GM21825 (cell line): ENCODE data around the gene MYRIP.
"Not testable (repeated sequence)": the region's sequence is repeated elsewhere in the genome, so short reads cannot be mapped to it uniquely, and the experiment has no call there.

Experiments
- ATAC-seq: cut with Tn5 transposase; IDR thresholded peaks from one replicate; pipeline ENCODE4 v1.9.1; 2021; ENCODE audit warnings: mild to moderate bottlenecking, moderate library complexity; ENCODE audit not compliant: unreplicated experiment

MYRIP gene

DNA sequence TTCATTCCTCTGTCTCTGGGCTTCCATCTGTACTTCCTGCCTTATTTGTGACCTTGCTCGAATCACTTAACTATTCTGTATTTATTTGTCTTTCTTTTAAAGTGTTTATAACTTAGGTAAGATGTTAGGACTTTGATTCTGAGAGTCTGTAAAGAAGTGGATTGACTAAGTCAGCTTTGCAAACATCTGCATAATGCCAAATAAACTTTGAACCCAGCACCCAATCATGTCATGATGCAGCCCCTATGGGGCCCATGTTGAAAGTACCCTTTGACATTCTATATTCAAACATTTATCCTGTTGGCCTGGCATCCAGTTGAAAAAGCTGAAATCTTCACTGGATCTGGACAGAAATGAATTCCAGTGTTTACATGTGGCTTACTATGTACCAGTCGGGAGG is 3.8 kb upstream of the MYRIP start:
- ATAC-seq: no peak

DNA sequence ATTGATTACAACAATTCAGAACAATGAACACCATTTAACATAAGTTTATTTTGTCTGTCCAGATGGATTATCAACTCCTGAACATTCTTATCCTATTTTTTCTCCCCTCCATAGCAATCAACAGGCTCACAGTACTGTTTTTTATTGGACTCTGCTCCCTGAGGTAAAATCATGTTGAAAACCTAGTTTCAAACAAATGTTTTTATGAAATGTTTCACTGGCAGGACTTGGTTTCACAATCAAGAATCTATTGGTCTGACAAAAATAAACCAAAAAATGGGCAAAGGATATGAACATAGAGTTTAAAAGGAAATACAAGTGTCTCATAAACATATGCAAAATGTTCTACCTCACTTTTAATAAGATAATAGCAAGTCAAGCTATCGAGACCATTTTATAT is 2.6 kb upstream of the MYRIP start:
- no peak for ATAC-seq

DNA sequence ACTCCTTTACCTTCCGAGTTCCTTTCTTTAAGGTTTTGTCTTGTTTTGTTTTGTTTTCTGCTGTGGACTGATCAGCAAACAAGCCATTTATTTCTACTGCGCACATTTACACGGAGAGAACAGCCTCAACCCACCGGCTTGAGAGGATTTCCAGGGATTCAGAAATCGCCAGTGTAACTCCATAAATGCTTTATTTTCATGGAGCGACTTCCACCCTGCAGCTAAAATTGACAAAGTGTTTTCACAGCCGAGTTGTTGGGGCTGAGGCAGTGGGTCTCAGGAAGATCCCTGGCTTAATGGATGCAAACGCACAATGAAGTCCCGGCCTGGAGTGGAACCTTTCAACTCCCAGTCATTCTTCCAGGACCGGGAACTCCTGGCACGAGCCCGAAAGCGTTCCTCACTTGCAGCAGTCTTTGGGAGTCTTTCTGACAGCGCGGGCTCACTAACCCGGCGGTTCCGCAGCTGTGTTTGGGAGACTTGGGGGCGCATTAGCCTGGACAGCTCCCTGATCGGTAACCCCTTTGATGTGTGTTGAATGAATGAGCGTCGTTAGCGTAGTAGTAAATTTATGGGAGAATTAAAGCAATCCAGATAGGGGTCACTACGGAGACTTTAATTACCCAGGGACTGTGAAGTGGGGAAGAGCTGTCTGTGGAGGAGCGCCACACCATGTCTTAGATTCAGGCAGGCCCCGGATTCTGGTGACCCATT is 785 bp upstream of the MYRIP start:
- ATAC-seq: peak; percentile 7

DNA sequence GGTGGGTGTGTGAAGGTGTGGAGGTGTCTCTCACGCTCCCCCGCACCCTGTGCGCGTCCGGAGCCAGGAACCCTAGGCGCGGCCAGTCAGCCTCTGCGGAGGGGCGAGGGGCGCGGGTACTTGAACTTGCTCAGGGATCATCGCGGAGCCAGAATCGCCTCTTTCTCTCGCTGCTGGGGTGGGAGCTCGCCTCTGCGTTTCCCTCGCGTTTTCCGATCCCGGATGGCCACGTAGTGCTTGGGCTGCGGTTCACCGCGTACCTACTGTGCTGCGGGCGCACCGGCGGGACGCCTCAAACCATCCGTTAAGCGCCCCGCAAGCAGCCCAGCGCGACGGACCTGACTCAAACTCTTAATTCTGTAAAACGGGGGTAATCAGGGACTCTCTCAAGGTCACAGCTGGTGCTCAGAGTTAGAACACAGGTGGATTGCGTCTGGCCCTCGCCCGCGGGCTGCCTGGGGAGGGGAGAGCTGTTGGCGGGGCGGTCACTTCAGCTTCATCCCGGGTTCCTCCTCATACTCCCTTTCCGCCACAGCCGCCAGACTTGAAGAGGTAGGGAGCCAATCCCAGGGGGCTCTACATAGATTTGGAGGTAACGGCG is 686 bp downstream of the MYRIP start:
- ATAC-seq: peak; percentile 3

DNA sequence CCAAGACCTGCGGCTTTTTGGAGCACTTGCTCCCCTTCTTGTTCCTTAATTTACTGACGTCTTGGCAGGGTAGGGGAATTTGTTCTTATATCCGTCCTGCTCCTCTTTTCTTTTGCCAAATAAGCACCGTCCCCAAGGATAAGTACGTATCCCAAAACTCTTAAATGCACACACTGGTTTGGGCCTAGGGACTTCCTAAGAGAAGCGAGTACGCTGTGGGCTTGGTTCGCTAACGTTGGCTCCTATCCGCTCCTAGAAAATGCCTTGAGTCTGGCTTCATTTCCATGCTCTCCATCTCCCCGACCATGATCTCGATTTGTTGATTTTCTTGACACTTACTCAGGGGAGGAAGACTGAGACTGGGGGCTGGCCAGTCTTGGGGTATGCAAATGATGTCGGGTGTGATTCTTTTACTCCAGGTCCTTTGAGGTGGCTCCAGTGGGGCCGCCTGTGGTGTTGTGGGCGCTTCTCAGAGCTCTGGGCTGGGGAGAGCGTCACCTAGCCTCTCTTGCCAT is 1.3 kb downstream of the MYRIP start:
- ATAC-seq: no peak

DNA sequence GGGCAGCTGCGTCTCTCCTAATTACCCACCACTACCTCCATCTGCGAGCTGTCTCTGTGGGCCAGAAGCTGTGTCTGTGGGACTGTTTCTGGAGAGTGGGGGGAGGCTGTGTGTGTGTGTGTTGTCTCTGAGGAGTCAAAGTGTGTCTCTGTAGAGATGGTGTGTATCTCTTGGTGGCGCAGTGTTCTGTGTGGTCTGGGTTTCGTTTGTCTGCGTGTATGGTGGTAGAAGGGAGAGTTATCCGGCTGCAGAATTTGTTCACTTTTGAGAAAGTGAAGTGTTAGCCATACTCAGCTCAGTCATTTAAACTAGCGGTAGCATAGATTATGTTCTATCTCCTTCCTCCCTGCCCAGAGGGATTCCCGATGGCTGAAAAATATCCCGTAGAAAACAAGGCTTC is 2.2 kb downstream of the MYRIP start:
- ATAC-seq: no peak

DNA sequence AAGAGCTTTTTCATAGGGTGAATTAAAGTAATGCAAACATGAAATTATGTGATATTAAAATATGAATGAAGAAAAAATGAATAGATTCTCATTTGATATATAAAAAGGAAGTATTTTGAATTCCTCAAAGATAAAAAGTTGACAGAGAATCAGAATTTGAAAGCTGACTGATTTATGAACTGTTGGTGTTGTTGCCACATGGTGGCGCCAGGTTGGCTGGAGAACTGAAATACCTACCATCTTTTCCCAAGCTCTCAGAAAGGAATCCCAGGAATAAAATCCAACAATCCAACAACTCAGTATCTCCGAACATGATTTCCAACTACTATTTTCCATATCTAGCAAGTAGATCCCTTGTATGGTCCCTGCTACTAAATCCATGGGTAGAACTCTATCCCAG is 3.1 kb downstream of the MYRIP start:
- no peak for ATAC-seq

DNA sequence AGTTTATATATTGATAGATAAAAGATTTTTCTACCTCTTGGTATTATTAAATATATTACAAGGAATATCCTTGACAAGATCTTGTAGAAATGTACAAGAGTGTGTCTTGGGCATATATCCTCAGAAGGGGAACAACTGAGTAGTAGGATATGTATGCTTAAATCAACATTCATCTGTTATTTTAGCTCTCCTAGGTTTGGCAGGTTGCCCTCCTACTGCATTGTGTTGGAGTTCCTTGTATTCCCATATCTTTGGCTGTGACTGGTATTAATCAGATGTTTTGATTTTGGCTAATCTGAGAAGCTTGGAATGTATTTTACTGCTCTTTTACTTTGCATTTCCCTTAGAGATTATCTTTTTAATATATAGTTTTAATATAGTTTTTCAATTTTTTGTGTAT is 4.6 kb downstream of the MYRIP start:
- no peak for ATAC-seq

DNA sequence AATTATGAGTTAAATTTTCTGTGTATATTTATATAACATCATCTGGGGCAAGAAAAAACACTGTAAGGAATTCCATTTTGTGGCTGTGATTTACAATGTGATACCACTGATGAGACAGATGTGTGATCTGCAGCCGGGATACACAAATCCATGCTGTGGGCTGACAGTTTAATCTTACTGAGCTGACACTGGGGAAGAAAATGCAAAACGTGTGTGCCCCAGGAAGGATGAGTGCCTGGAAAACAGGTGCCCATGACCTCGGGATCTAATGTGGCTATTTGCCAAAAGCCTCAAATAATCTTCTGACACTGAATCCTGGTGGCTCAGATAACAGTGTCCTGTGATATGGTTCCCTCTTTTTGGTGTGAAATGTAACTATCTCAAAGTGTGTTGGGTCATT is 10.5 kb downstream of the MYRIP start:
- ATAC-seq: no peak

DNA sequence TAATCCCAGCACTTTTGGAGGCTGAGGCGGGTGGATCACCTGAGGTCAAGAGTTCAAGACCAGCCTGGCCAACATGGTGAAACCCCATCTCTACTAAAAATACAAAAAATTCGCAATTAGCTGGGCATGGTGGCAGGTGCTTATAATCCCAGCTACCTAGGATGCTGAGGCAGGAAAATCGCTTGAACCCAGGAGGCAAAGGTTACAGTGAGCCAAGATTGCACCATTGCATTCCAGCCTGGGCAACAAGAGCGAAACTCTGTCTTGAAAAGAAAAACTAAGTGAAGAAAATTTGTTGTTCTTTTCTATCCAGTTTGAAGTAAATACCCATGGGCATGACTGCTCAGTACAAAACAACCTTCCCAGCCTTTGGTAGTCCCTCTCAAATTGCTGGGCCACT is 24.4 kb downstream of the MYRIP start:
- ATAC-seq: not testable (repeated sequence)

DNA sequence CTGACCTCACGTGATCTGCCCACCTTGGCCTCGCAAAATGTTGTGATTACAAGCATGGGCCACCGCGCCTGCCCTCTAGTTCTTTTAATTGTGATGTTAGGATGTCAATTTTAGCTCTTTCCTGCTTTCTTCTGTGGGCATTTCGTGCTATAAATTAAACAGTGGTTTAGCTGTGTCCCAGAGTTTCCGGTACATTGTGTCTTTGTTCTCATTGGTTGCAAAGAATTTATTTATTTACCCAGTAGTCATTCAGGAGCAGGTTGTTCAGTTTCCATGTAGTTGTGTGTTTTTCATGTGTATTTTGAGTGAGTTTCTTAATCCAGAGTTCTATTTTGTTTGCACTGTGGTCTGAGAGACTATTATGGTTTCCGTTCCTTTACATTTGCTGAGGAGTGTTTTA is 30.1 kb downstream of the MYRIP start:
- ATAC-seq: no peak

DNA sequence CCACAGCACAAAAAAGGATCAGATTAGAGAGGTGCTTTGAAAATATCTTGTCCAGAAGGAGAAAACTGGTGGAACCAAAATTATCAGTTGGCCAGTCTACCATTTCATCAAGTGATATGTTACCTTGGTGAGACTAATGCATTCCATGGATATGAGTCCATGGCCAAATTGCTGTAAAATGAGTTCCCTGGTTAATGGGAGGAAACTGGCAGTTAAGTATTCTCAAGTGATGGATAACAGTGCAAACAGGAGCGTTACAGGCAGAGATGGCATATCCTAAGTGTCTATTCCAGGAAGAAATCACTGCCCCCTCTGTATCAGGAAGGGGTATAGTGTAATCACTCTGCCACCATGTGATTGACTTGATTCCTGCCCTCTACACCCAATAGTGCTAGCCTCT is 34.0 kb downstream of the MYRIP start:
- ATAC-seq: no peak

DNA sequence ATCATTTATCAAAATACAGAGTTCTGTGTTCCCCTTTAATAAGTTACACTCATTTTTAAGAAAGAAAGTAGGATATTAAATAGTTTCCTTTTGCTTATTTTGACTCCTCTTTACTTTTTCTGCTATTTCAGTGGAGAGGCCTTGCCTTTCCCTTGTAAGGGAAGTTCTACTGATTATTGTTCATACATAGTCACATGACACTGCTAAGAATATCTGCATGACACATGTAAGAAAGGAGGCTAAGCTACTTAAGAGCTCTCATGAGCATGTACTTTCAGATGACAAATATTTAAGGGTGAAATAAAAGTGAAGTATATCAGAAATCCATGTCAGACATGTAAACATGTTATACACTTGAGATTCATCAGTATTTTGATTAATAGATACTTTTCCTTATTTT is 39.0 kb downstream of the MYRIP start:
- ATAC-seq: no peak

DNA sequence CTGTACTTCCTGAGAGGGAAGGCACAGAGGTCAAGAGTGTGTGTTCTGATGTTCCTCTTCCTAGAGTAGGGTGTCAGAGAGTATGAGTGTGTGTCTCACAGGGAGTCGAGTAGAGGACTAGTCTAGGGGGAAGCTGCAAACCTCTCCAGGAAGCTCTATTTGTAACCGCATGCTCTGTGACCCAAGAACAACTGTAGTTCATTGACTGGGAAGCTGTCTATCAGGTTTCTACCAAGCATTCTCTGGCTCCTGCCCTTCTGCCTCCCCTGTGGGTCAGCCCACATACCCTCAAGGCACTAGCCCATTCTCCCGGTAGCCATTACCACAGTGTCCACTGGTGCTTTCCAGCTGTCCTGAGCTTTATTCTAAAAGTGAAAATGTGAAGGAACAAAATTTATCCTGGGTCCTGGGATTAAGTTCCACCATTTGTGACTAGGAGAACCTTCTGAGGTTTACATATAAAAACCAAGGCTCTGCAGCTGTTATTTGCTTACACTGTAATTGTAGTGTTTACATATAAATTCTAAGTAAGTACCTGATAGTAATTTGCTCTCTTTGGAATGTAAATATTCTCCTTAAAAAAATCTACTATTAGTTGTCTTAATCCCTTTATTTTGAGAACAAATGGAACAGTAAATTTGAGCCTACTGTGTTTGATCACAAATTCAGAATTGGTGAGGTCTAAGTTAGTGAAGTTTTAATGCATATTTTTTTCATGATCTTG is 40.7 kb downstream of the MYRIP start:
- ATAC-seq: no peak

DNA sequence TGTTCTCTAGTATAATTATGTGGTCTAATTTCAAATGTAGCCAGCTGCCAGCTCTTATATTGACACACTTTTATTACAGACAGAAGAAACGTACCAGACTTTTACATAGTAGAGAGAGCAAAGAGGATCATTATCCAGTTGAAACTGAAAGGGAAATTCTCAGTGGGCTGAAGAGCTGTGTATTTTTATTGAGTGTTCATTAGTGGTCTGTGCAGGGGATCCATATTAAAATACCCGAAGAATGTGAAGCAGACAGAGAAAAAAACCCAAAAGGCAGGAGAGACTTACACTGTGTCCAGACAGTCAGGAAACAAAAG is 41.3 kb downstream of the MYRIP start:
- ATAC-seq: no peak

DNA sequence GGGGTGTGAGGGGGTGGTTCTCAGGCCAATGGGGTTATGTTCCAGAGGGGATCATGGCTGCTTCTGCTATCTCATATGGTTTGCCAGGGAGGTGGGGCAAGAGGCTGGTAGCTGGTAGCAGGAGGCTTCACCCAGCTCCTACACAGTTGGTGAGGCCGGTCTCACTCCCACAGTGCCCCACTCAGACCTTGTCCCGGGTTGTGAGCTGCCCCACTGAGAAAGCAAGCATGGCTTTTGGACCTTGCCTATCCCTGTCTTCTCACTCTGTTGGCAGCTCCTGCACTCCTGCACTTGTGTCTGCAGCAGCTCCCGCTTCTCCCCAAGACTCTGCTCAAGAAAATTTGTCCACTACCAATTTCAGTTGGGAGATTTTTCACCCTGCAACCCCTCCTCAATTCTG is 46.1 kb downstream of the MYRIP start:
- no peak for ATAC-seq

DNA sequence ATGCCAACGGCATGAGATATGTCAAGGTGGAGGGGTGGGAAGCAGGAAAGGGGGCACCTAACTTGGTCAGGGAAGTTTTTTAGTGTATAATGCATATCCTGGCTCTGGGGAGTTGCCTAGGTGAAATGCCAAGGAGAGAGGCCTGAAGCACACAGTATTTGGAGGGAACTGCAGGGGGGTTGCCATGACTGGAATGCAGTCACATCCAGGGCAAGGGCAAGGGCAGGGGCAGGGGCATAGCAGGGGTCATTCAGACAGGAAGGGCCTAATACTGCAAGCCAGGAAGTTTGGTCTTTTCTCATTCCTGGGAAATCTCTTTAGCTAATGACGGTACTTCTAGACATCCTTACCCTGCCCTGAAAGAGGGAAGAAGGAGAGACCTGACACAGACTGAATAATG is 60.5 kb downstream of the MYRIP start:
- ATAC-seq: no peak

DNA sequence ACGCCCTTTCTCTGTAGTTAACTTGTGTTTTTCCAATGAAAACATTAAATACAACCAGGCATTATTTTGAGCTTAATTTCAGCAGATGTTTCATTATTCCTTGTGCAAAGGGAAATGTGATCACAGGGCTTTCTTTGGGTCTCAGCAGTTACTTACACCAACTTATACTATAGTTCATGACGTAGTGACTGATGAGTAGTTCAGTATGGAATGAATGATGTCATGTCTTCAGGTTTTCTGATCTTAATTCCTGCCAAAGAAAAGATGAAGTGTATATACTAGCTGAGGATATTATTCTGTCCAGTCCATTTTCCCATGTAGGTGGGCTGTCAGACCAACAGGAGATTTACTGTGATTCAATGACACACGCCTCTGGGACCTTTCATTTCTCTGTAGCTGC is 61.3 kb downstream of the MYRIP start:
- no peak for ATAC-seq

DNA sequence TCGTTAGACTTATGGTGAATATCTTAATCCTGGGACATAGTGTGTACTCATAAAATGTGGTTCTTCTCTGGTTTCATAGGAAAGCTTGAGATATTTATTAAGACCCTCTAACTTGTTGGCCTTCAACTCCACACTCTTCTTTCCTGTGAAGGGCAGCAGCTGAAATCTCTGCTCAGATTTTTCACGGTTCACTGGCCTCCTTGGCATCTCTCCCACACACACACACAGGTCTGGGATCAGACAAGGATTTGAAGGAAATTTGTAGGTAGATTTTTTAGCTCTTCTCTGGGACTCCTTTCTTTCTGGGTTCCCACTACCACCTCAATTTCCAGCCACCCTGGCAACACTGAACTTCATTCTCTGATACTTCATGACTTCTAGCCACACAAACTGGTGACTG is 70.2 kb downstream of the MYRIP start:
- no peak for ATAC-seq

DNA sequence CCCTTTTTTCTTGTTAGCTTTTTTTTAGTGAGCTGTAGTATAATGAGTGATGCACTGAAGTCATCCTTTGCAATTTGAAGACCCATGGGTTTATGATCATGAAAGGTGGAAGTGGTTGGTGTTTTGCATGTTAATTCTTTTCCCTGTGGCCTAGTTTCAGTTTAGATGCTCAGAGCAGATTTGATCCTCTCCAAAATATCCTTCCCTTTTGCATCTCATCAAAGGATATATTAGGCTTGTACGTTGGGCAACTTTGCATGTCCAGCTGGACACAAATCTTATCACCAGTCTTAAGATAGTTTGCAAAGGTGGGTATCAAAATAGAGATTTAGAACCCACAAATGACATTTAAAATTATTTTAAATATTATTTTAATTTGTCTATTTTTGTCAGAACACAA is 72.7 kb downstream of the MYRIP start:
- ATAC-seq: no peak

DNA sequence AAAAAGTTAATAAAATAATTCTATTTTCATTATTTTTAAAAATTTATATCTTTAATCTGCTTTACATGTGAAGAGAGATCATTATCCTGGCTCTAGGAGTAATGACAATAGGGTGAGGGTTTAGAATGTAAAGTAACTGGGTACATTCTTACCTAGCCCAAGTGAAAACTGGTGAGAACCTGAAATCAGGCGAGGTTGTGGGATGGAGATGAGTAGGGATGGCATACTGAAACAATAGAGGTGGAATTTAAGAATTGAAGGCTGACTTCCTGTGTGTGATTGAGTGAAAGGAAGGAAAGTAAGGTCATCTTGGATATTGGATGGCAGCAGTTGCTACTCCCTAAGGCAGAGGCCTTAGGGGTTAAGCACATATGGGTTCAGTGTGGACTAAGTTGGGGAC is 82.7 kb downstream of the MYRIP start:
- ATAC-seq: no peak

DNA sequence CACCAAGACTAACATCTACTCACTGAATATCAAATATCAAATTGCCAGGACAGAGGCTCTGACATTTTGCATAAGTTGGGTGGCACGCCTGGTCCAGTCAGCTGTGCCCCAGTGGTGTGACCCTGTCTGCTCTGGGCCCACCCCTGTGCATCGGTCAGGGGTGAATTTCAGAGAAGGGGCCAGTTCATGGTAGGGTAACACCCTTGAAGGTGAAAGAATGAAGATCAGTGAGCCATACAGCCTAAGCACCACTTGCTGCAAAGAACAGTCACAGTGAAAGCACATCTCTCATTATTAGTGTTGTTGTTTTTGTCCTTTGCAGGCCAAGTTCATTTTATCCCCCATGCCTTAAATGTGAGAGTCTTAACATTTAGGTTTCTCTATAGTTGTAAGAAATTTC is 86.8 kb downstream of the MYRIP start:
- ATAC-seq: no peak
